ENCODE results near the gene NDFIP1.

Gene NDFIP1

GRCh38 chr5:142171270-142171669 lies 62.7 kb downstream of the NDFIP1 start:
- Histone ChIP-seq H3K36me3 (ENCODE audit: control insufficient read depth in 1 of 2, insufficient read depth in 2 of 2, low read length in 2 of 2) (no peaks in the 10 kb centered on the region), H3K4me3 (ENCODE audit: low read depth in 1 of 2, low read length in 2 of 2) (no peak overlapping the region), H3K27me3 (ENCODE audit: control insufficient read depth in 1 of 2, insufficient read depth in 2 of 2, low read length in 2 of 2) (no peaks in the 10 kb centered on the region), H3K4me1 (ENCODE audit: control insufficient read depth in 1 of 2, insufficient read depth in 2 of 2, low read length in 2 of 2) (peaks cover 19 to 21% of the 10 kb centered on the region in 2 donors), H3K27ac (ENCODE audit: low read depth, low read length) (no peak overlapping the region), H3K9me3 (ENCODE audit: control insufficient read depth in 1 of 2, low read length in 2 of 2) (no peaks in the 10 kb centered on the region), H3K9ac (ENCODE audit: low read depth in 1 of 2, low read length in 2 of 2) (no peak overlapping the region)

GRCh38 chr5:142175039-142175438 lies 66.5 kb downstream of the NDFIP1 start:
- H3K9me3 ChIP-seq (ENCODE audit: control insufficient read depth in 1 of 2, low read length in 2 of 2): no peaks in the 10 kb centered on the region
- no peaks in the 10 kb centered on the region for H3K36me3 ChIP-seq (ENCODE audit: control insufficient read depth in 1 of 2, insufficient read depth in 2 of 2, low read length in 2 of 2)
- H3K4me1 ChIP-seq (ENCODE audit: control insufficient read depth in 1 of 2, insufficient read depth in 2 of 2, low read length in 2 of 2): peaks cover 12 to 18% of the 10 kb centered on the region in 2 donors
- no peak overlapping the region for H3K9ac ChIP-seq (ENCODE audit: low read depth in 1 of 2, low read length in 2 of 2)
- no peaks in the 10 kb centered on the region for H3K27me3 ChIP-seq (ENCODE audit: control insufficient read depth in 1 of 2, insufficient read depth in 2 of 2, low read length in 2 of 2)
- no peak overlapping the region for H3K4me3 ChIP-seq (ENCODE audit: low read depth in 1 of 2, low read length in 2 of 2)
- H3K27ac ChIP-seq (ENCODE audit: low read depth, low read length): no peak overlapping the region

DNA sequence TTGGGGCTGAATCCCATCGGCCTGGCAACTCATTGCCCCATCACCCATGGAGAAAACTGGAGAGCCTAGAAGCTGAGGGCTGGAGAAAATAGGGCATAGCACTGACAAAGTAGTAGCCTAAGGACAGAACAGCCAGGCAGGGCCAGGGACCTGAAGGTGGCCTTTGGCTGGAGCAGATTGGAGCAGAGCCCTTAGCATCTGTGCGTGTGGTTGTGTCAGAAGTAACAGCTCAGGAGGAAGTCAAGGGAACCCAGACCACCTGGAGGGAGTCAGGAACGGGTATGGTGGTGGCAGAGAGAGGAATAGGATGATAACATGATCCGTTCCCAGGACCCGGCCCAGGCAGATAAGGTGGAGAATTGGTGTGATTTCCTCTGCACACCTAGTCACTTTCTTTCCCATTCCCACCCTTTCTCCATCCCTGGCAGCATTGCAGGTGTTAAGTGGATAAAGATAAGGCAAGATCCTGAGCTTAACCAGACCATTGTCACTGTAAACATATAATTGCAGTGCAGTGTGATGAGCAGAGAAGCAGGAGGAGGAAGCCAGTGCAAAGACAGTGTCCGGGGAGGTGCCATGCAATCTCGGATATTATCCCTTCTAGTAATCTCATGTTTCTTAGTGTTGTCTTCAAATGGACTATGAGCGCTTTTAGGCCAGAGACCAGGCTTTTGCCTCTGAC lies 67.0 kb downstream of the NDFIP1 start:
- H3K27ac ChIP-seq (ENCODE audit: low read depth, low read length): no peak overlapping the region

GRCh38 chr5:142176255-142176654 lies 67.7 kb downstream of the NDFIP1 start:
- no peaks in the 10 kb centered on the region for H3K27me3 ChIP-seq (ENCODE audit: control insufficient read depth in 1 of 2, insufficient read depth in 2 of 2, low read length in 2 of 2)
- no peak overlapping the region for H3K27ac ChIP-seq (ENCODE audit: low read depth, low read length)
- H3K36me3 ChIP-seq (ENCODE audit: control insufficient read depth in 1 of 2, insufficient read depth in 2 of 2, low read length in 2 of 2): no peaks in the 10 kb centered on the region
- no peaks in the 10 kb centered on the region for H3K9me3 ChIP-seq (ENCODE audit: control insufficient read depth in 1 of 2, low read length in 2 of 2)
- no peak overlapping the region for H3K4me3 ChIP-seq (ENCODE audit: low read depth in 1 of 2, low read length in 2 of 2)
- H3K9ac ChIP-seq (ENCODE audit: low read depth in 1 of 2, low read length in 2 of 2): no peak overlapping the region
- peaks cover 23 to 30% of the 10 kb centered on the region in 2 donors for H3K4me1 ChIP-seq (ENCODE audit: control insufficient read depth in 1 of 2, insufficient read depth in 2 of 2, low read length in 2 of 2)

More for the DNA sequence above, 67.0 kb downstream of the NDFIP1 start:
- peaks cover 17 to 24% of the 10 kb centered on the region in 2 donors for H3K4me1 ChIP-seq (ENCODE audit: control insufficient read depth in 1 of 2, insufficient read depth in 2 of 2, low read length in 2 of 2)
- no peaks in the 10 kb centered on the region for H3K27me3 ChIP-seq (ENCODE audit: control insufficient read depth in 1 of 2, insufficient read depth in 2 of 2, low read length in 2 of 2)
- no peak overlapping the region for H3K4me3 ChIP-seq (ENCODE audit: low read depth in 1 of 2, low read length in 2 of 2)
- H3K9ac ChIP-seq (ENCODE audit: low read depth in 1 of 2, low read length in 2 of 2): no peak overlapping the region
- H3K36me3 ChIP-seq (ENCODE audit: control insufficient read depth in 1 of 2, insufficient read depth in 2 of 2, low read length in 2 of 2): no peaks in the 10 kb centered on the region
- no peaks in the 10 kb centered on the region for H3K9me3 ChIP-seq (ENCODE audit: control insufficient read depth in 1 of 2, low read length in 2 of 2)

DNA sequence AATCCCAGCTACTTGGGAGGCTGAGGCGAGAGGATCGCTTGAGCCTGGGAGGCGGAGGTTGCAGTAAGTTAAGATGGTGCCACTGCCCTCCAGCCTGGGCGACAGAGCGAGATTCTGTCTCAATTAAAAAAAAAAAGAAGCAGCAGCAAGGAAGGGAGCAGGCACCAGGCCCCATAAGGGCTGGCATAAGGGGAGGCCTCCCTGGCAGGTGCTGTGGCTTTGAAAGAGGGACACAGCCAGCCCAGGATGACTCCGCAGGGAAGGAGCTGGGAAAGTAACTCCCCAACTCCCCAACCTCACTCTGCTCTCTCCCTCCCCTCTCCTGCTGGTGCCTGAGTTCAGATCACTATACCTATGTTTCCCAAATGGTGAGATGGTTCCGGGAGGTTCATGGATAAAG lies 70.1 kb downstream of the NDFIP1 start:
- Histone ChIP-seq H3K27ac (ENCODE audit: low read depth, low read length) (no peak overlapping the region), H3K9ac (ENCODE audit: low read depth in 1 of 2, low read length in 2 of 2) (no peak overlapping the region), H3K27me3 (ENCODE audit: control insufficient read depth in 1 of 2, insufficient read depth in 2 of 2, low read length in 2 of 2) (no peaks in the 10 kb centered on the region), H3K4me1 (ENCODE audit: control insufficient read depth in 1 of 2, insufficient read depth in 2 of 2, low read length in 2 of 2) (peaks cover 31 to 38% of the 10 kb centered on the region in 2 donors), H3K36me3 (ENCODE audit: control insufficient read depth in 1 of 2, insufficient read depth in 2 of 2, low read length in 2 of 2) (no peaks in the 10 kb centered on the region), H3K4me3 (ENCODE audit: low read depth in 1 of 2, low read length in 2 of 2) (no peak overlapping the region), H3K9me3 (ENCODE audit: control insufficient read depth in 1 of 2, low read length in 2 of 2) (no peaks in the 10 kb centered on the region)

DNA sequence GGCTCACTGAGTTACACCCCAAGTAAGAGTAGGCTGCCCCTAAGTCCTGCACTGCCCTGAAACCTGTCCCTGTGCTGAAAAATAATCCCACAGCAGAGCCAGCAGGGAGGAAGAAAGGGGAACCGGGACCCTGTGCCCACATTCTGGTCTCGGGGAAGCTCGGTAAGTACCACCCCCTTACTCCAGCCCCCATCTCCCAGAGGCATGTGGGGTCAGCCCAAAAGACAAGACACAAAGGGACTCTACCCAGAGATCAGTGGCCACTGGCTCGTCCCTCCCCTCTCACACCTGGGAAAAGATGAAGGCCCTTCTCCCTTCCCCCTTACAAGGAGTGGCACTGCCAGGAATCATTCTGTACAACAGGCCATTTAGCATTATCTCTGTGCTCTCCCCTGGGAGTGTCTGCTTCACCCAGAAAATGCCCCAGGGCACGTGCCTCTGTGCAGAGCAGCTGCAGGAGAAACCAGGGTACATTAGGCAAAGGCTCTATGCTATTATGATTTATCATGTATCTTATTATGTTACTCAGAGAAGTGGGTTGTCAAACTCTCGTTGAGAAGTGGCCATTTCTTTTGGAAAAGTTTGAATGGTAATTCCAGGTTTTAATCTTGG lies 71.3 kb downstream of the NDFIP1 start:
- Histone ChIP-seq H3K4me1 (ENCODE audit: control insufficient read depth in 1 of 2, insufficient read depth in 2 of 2, low read length in 2 of 2) (peaks cover 34 to 40% of the 10 kb centered on the region in 2 donors), H3K27ac (ENCODE audit: low read depth, low read length) (no peak overlapping the region), H3K9me3 (ENCODE audit: control insufficient read depth in 1 of 2, low read length in 2 of 2) (no peaks in the 10 kb centered on the region), H3K36me3 (ENCODE audit: control insufficient read depth in 1 of 2, insufficient read depth in 2 of 2, low read length in 2 of 2) (no peaks in the 10 kb centered on the region), H3K9ac (ENCODE audit: low read depth in 1 of 2, low read length in 2 of 2) (no peak overlapping the region), H3K4me3 (ENCODE audit: low read depth in 1 of 2, low read length in 2 of 2) (no peak overlapping the region), H3K27me3 (ENCODE audit: control insufficient read depth in 1 of 2, insufficient read depth in 2 of 2, low read length in 2 of 2) (no peaks in the 10 kb centered on the region)

DNA sequence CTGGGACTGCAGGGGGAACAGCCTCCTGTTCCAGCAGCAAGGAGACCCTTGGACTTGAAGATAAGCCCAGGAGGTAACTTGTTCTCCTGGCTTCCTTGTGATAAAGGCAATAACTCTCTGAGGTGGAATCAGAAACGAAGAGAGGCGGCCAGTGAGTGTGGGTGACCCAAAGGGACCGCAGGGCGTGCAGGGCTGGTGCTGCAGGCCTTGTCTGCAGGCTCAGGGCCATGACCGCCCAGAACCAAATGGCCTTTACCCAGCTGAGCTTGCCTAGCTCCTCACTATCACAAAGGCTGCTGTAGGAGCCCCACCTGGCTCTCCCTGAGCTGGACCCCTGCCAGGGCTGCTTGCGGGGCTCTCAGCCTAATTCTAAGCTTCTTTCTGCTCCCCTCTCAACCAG lies 72.5 kb downstream of the NDFIP1 start:
- Histone ChIP-seq H3K4me1 (ENCODE audit: control insufficient read depth in 1 of 2, insufficient read depth in 2 of 2, low read length in 2 of 2) (peaks cover 43 to 44% of the 10 kb centered on the region in 2 donors), H3K9ac (ENCODE audit: low read depth in 1 of 2, low read length in 2 of 2) (no peak overlapping the region), H3K27me3 (ENCODE audit: control insufficient read depth in 1 of 2, insufficient read depth in 2 of 2, low read length in 2 of 2) (no peaks in the 10 kb centered on the region), H3K27ac (ENCODE audit: low read depth, low read length) (no peak overlapping the region), H3K4me3 (ENCODE audit: low read depth in 1 of 2, low read length in 2 of 2) (no peak overlapping the region), H3K36me3 (ENCODE audit: control insufficient read depth in 1 of 2, insufficient read depth in 2 of 2, low read length in 2 of 2) (no peaks in the 10 kb centered on the region), H3K9me3 (ENCODE audit: control insufficient read depth in 1 of 2, low read length in 2 of 2) (no peaks in the 10 kb centered on the region)

- H3K27ac ChIP-seq (ENCODE audit: low read depth, low read length): no peak overlapping the region
Observed at GRCh38 chr5:142181547-142182163, 73.1 kb downstream of the NDFIP1 start.

DNA sequence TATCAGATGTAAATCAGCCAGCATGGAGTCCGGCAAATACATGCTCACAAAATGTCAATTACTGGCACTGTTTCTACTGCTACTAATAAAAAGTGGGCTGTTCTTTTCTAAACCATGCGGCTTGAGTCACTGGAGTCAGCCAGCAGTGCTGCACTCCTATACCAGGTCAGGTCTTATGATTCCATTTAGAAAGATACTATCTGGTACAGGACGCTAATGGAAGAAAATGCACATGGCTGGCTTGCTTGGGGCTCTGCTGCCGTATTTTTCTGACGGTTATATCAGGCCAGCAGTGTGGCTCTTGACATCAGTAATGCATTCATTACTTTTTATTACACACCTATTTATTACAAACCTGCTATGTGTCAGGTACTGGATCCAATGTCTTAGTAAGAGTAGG lies 74.3 kb downstream of the NDFIP1 start:
- Histone ChIP-seq H3K36me3 (ENCODE audit: control insufficient read depth in 1 of 2, insufficient read depth in 2 of 2, low read length in 2 of 2) (no peaks in the 10 kb centered on the region), H3K27ac (ENCODE audit: low read depth, low read length) (no peak overlapping the region), H3K27me3 (ENCODE audit: control insufficient read depth in 1 of 2, insufficient read depth in 2 of 2, low read length in 2 of 2) (no peaks in the 10 kb centered on the region), H3K9me3 (ENCODE audit: control insufficient read depth in 1 of 2, low read length in 2 of 2) (no peaks in the 10 kb centered on the region), H3K4me3 (ENCODE audit: low read depth in 1 of 2, low read length in 2 of 2) (no peak overlapping the region), H3K9ac (ENCODE audit: low read depth in 1 of 2, low read length in 2 of 2) (no peak overlapping the region), H3K4me1 (ENCODE audit: control insufficient read depth in 1 of 2, insufficient read depth in 2 of 2, low read length in 2 of 2) (peaks cover 53 to 54% of the 10 kb centered on the region in 2 donors)

More at GRCh38 chr5:142181547-142182163, 73.1 kb downstream of the NDFIP1 start:
- Histone ChIP-seq H3K27me3 (ENCODE audit: control insufficient read depth in 1 of 2, insufficient read depth in 2 of 2, low read length in 2 of 2) (no peaks in the 10 kb centered on the region), H3K4me3 (ENCODE audit: low read depth in 1 of 2, low read length in 2 of 2) (no peak overlapping the region), H3K9ac (ENCODE audit: low read depth in 1 of 2, low read length in 2 of 2) (no peak overlapping the region), H3K4me1 (ENCODE audit: control insufficient read depth in 1 of 2, insufficient read depth in 2 of 2, low read length in 2 of 2) (peaks cover 46% of the 10 kb centered on the region in 2 donors), H3K9me3 (ENCODE audit: control insufficient read depth in 1 of 2, low read length in 2 of 2) (no peaks in the 10 kb centered on the region), H3K36me3 (ENCODE audit: control insufficient read depth in 1 of 2, insufficient read depth in 2 of 2, low read length in 2 of 2) (no peaks in the 10 kb centered on the region)

- H3K27me3 ChIP-seq (ENCODE audit: control insufficient read depth in 1 of 2, insufficient read depth in 2 of 2, low read length in 2 of 2): no peaks in the 10 kb centered on the region
- peaks cover 53 to 54% of the 10 kb centered on the region in 2 donors for H3K4me1 ChIP-seq (ENCODE audit: control insufficient read depth in 1 of 2, insufficient read depth in 2 of 2, low read length in 2 of 2)
- H3K27ac ChIP-seq (ENCODE audit: low read depth, low read length): no peak overlapping the region
Observed at GRCh38 chr5:142183561-142183960, 75.0 kb downstream of the NDFIP1 start.

More at GRCh38 chr5:142183561-142183960, 75.0 kb downstream of the NDFIP1 start:
- Histone ChIP-seq H3K9me3 (ENCODE audit: control insufficient read depth in 1 of 2, low read length in 2 of 2) (no peaks in the 10 kb centered on the region), H3K9ac (ENCODE audit: low read depth in 1 of 2, low read length in 2 of 2) (no peak overlapping the region), H3K4me3 (ENCODE audit: low read depth in 1 of 2, low read length in 2 of 2) (no peak overlapping the region), H3K36me3 (ENCODE audit: control insufficient read depth in 1 of 2, insufficient read depth in 2 of 2, low read length in 2 of 2) (no peaks in the 10 kb centered on the region)
